SK-N-SH (cell line): ENCODE measurements around the gene C9orf50. TPM values are rescaled to one million over a fixed set of nuclear protein-coding genes. Genes with fewer than 3 reads are reported as not detected.

ENCODE experiments used
- CTCF ChIA-PET: fragments of 300-600, 350-600 bp; formaldehyde crosslinking; extraction: SDS; loops from one replicate; lab custom pipeline; 2021; lab: Yijun Ruan, JAX
- POLR2A ChIA-PET: fragments of 350-600 bp; sonication (Branson Sonifier 250); formaldehyde crosslinking; extraction: SDS; loops from one replicate; lab custom pipeline; 2020; ENCODE audit warnings: antibody characterized with exemption, inconsistent platforms; lab: Yijun Ruan, JAX
- DNase-seq: peaks from one replicate; pipeline ENCODE4 v3.0.0; 2012
- H2AFZ ChIP-seq: fragments of 200-600 bp; sonication (generic); 2 replicates; pipeline ENCODE4 v1.8.1; 2016; ENCODE audit warnings: antibody characterized with exemption, mild to moderate bottlenecking, low read depth
- H3F3A ChIP-seq: fragments of 200-600 bp; sonication (generic); replicated peaks from 2 replicates; pipeline ENCODE3; 2016; ENCODE audit warnings: antibody characterized with exemption, mild to moderate bottlenecking; ENCODE audit not compliant: insufficient read depth
- H3K27ac ChIP-seq, 2 experiments: fragments of 200-500 bp in 1 of 2; fragments of 200-600 bp in 1 of 2; sonication (Bioruptor generic) in 1 of 2; sonication (generic), shearing (Covaris generic) in 1 of 2; 2 replicates each; pipeline versions ENCODE4 v1.5.1 to v1.6.1; 2014 to 2016; ENCODE audit warnings: low read depth in 2 of 2, inconsistent platforms in 1 of 2, low read length in 1 of 2, mild to moderate bottlenecking in 1 of 2, mixed read lengths in 1 of 2
- H3K27me3 ChIP-seq: fragments of 200-600 bp; sonication (generic), shearing (Covaris generic); 2 replicates; pipeline ENCODE4 v1.6.1; 2016; ENCODE audit warnings: mixed run types; ENCODE audit not compliant: insufficient read depth
- H3K36me3 ChIP-seq, 2 experiments: fragments of 200-500 bp in 1 of 2; fragments of 200-600 bp in 1 of 2; sonication (Bioruptor generic) in 1 of 2; sonication (generic) in 1 of 2; replicated peaks in 1 of 2; 2 replicates each; pipeline versions ENCODE3 to v1.5.1; 2014 to 2016; ENCODE audit warnings: low read length in 1 of 2, mild to moderate bottlenecking in 1 of 2; ENCODE audit not compliant: insufficient read depth in 2 of 2, control insufficient read depth in 1 of 2
- H3K4me1 ChIP-seq, 2 experiments: fragments of 200-500 bp in 1 of 2; fragments of 200-600 bp in 1 of 2; sonication (Bioruptor generic) in 1 of 2; sonication (generic), shearing (Covaris generic) in 1 of 2; 2 replicates each; pipeline versions ENCODE4 v1.5.1 to v1.6.1; 2014 to 2016; ENCODE audit warnings: low read depth in 1 of 2, low read length in 1 of 2, mixed run types in 1 of 2; ENCODE audit not compliant: insufficient read depth in 2 of 2, control insufficient read depth in 1 of 2
- H3K4me2 ChIP-seq: fragments of 200-600 bp; sonication (generic), shearing (Covaris generic); 2 replicates; pipeline ENCODE4 v1.6.1; 2017; ENCODE audit warnings: mixed run types
- H3K4me3 ChIP-seq, 2 experiments: fragments of 200-500 bp in 1 of 2; fragments of 200-600 bp in 1 of 2; sonication (Bioruptor generic) in 1 of 2; sonication (generic), shearing (Covaris generic) in 1 of 2; 2 replicates each; pipeline versions ENCODE4 v1.5.1 to v1.8.1; 2014 to 2016; ENCODE audit warnings: low read depth in 2 of 2, inconsistent platforms in 1 of 2, low read length in 1 of 2, mild to moderate bottlenecking in 1 of 2, mixed read lengths in 1 of 2, moderate library complexity in 1 of 2
- H3K79me2 ChIP-seq: fragments of 200-600 bp; sonication (generic); 2 replicates; pipeline ENCODE4 v1.8.1; 2017; ENCODE audit warnings: mild to moderate bottlenecking; ENCODE audit not compliant: insufficient read depth
- H3K9ac ChIP-seq: fragments of 200-600 bp; sonication (generic); 2 replicates; pipeline ENCODE4 v1.6.1; 2017; ENCODE audit warnings: mixed run types
- H3K9me2 ChIP-seq: fragments of 200-600 bp; sonication (generic); 2 replicates; pipeline ENCODE4 v1.6.1; 2017; ENCODE audit warnings: mixed run types
- H3K9me3 ChIP-seq: fragments of 200-600 bp; sonication (generic); 2 replicates; pipeline ENCODE4 v1.6.1; 2017; ENCODE audit warnings: mixed run types, mild to moderate bottlenecking, moderate library complexity
- H4K20me1 ChIP-seq: fragments of 200-600 bp; sonication (generic); 2 replicates; pipeline ENCODE4 v1.6.1; 2017; ENCODE audit warnings: mild to moderate bottlenecking, mixed run types; ENCODE audit not compliant: insufficient read depth
- ELF1 ChIP-seq: IDR thresholded peaks from 2 replicates; pipeline ENCODE4 v1.4.0; 2012
- FOXM1 ChIP-seq: IDR thresholded peaks from 2 replicates; pipeline ENCODE4 v1.4.0; 2012; ENCODE audit warnings: low read depth, mild to moderate bottlenecking
- RAD21 ChIP-seq: IDR thresholded peaks from 2 replicates; pipeline ENCODE4 v1.6.1; 2012; ENCODE audit warnings: mild to moderate bottlenecking, low read length
- RFX5 ChIP-seq: IDR thresholded peaks from 2 replicates; pipeline ENCODE4 v1.6.1; 2012; ENCODE audit warnings: mild to moderate bottlenecking, improper control_type of control experiment, low read length
- WGBS: methylation state at CpG from one replicate; pipeline ENCODE4 v1.1.6; 2017; ENCODE audit warnings: low lambda C conversion rate; 5-methylcytosine and 5-hydroxymethylcytosine counted together
- polyA plus RNA-seq, 3 experiments: library from polyadenylated mRNA; depleted of rRNA; stranded (reverse); fragments of >200 nt; gene quantifications; 2 replicates each; pipeline ENCODE4 v1.2.3, GENCODE V29; 2012
- TF ChIP-seq, protein P1 (sequence below): IDR thresholded peaks from 2 replicates; pipeline ENCODE4 v1.6.1; 2012; ENCODE audit warnings: mild to moderate bottlenecking, low read depth, low read length, moderate library complexity

Gene C9orf50
- polyA plus RNA-seq, 1 of the 3 experiments (the other 2 are of a cell fraction) = 0.30 TPM

DNA sequence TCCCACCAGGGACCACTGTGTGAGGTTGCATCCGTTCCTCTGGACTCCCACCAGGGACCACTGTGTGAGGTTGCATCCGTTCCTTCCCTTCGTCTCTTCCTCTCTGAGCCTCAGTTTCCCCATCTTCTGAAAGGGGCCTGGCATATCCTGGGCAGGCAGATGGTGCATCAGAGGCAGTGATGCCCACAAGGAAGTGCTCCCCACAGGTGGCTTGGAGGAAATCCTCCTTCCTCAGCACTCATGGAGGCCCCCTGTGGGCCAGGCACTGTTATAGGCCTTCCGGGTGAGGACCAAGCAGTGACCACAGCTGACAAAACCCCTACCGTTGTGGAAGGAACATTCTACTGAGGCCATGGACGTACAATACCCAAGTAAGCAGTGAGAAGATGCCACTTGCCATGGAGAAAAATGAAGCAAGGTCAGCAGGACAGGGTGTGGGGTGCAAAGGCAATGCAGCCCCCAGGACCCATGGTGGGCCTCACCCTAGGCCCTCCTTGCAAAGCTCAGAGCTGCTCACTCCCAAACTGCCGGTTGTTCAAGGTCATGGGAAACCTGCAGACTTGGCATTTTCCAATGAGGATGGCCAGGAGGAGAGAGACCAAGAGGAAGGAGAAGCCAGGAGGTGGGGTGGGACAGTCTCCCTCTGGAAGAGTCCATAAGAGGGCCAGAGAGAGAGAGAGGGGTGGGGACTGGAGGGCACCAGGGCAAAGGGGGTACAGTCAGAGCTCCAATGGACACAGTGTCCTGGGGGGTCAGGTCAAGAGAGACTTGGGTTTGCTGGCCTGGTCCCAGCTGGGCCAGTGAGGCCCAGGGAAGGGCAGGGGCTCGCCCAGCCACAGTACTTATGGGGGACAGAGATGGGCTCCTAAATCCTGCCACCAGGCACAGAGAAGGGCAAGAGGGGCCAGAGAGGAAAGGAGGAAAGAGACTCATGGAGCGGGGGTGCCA lies 51.1 kb downstream of the C9orf50 start (continued):
- no peak for TF ChIP-seq FOXM1
- TF ChIP-seq RAD21 = peak; percentile 58
- TF ChIP-seq, protein P1, sequence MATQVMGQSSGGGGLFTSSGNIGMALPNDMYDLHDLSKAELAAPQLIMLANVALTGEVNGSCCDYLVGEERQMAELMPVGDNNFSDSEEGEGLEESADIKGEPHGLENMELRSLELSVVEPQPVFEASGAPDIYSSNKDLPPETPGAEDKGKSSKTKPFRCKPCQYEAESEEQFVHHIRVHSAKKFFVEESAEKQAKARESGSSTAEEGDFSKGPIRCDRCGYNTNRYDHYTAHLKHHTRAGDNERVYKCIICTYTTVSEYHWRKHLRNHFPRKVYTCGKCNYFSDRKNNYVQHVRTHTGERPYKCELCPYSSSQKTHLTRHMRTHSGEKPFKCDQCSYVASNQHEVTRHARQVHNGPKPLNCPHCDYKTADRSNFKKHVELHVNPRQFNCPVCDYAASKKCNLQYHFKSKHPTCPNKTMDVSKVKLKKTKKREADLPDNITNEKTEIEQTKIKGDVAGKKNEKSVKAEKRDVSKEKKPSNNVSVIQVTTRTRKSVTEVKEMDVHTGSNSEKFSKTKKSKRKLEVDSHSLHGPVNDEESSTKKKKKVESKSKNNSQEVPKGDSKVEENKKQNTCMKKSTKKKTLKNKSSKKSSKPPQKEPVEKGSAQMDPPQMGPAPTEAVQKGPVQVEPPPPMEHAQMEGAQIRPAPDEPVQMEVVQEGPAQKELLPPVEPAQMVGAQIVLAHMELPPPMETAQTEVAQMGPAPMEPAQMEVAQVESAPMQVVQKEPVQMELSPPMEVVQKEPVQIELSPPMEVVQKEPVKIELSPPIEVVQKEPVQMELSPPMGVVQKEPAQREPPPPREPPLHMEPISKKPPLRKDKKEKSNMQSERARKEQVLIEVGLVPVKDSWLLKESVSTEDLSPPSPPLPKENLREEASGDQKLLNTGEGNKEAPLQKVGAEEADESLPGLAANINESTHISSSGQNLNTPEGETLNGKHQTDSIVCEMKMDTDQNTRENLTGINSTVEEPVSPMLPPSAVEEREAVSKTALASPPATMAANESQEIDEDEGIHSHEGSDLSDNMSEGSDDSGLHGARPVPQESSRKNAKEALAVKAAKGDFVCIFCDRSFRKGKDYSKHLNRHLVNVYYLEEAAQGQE = no peak

DNA sequence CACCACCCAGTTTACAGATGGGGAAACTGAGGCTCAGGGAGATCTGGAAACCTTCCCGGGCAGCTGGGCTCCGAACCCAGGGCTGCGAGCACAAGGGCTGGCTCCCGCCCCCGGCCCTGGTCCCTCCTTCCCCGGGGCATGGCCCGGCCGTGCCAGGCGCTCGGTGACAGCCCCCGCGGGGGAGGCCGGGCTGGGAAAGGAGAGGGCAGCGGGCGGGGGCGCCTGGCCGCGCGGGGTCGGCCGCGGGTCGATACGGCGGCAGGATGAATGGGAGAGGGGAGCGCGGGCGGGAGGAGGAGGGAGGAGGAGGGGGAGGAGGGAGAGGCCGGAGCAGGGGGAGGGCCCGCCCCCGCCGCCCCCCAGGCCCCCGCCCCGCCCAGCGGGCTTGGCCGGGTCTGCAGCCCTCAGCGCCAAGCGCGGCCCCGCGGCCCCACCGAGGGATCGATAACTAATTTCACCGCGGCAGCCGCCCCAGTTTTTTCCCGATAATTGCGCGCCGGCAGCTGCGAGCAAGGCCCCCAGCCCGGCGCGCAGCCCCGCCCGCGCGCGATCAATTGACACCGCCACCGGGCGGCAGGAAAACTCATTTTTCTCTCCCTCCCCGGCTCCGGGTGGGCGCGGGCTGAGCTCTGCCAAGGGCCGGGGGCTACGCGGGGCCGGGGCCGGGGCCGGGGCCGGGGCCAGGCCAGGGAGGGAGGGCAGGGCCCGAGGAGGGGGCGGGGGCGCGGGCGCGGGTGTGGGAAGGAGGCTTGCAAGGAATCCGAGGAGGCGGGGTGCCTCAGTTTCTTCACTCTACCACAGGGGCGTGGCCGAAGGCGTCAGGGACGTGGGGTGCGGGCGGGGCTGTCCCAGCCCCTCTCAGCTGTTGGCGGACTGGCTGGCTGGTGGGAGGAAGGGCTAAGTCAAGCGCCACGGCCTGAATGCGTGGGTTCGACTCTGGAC lies 52.1 kb downstream of the C9orf50 start:
- no peaks in the 10 kb centered on the region for H3K79me2 ChIP-seq
- H3F3A ChIP-seq = peaks cover 5% of the 10 kb centered on the region
- ChIA-PET CTCF (interaction anchor here (0.8 to 3.5 kb wide), 9 partner anchors 12 to 425 kb away, joined by 3 to 22 read pairs (median 3); no protein-coding TSS in a partner anchor), POLR2A (interaction anchor here (0.6 to 2.1 kb wide), 4 partner anchors 10 to 391 kb away, joined by 3 to 8 read pairs (median 3); partner anchors contain the start of gene IER5L)
- H3K36me3 ChIP-seq = no peaks in the 10 kb centered on the region
- peak overlapping the region; percentile 82 for H3K4me2 ChIP-seq
- H3K4me1 ChIP-seq = peaks cover 14 to 27% of the 10 kb centered on the region in 2 experiments; a peak in 3 of 4 replicates
- TF ChIP-seq ELF1 = no peak
- H3K27me3 ChIP-seq = no peaks in the 10 kb centered on the region
- no peaks in the 10 kb centered on the region for H4K20me1 ChIP-seq
- H3K4me3 ChIP-seq = peak overlapping the region; percentile 49 to 55
- H3K9me3 ChIP-seq = no peaks in the 10 kb centered on the region
- no peak overlapping the region; a peak in 1 of 4 replicates for H3K27ac ChIP-seq
- peak overlapping the region; percentile 46 for H3K9ac ChIP-seq
- peak overlapping the region; percentile 63; the same call in 1 of the 2 replicates for H2AFZ ChIP-seq
- no peaks in the 10 kb centered on the region for H3K9me2 ChIP-seq
- DNase-seq = peak; percentile 90
- 16% methylated on average over 18 of the region's 92 CpGs for WGBS

DNA sequence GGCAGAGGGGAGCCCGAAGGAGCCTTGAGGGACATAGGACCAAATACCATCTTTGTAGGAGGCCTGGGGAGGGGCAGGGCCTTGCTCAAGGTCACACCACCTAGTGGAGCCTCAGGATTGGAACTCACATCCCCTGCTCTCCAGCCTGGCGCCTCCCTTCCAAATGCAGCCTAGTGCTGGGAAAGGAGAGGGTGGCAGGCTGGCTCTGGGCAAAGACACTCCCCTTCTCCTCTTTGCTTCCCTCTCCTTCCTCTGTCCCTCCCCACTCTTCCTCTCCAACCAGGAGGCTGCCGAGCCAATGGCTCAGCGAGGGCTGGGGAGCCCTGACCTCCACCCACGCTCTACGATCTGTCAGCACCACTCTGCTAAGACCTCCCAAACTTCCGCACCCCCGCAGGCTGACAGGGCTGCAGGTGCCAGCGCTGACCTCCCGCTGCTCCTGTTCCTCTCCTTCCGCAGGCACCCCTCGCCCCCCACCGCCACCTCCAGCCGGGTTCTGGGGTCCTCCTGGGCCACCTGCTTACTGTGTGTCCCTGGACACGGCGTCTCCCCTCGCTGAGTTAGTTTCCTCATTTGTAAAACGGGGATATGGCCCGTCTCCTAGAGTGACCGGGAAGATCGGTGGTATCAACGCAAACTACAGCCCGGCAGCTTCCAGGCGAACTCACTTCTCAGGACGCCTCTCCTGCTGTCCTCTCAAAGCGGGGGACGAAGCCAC lies 52.9 kb downstream of the C9orf50 start:
- Histone ChIP-seq H2AFZ (peak overlapping the region; percentile 63; the same call in 1 of the 2 replicates), H3F3A (peaks cover 5% of the 10 kb centered on the region), H3K9me3 (no peaks in the 10 kb centered on the region), H3K4me2 (peak overlapping the region; percentile 82), H3K36me3 (no peaks in the 10 kb centered on the region), H3K9me2 (no peaks in the 10 kb centered on the region), H3K4me1 (peaks cover 14 to 27% of the 10 kb centered on the region in 2 experiments; a peak in 3 of 4 replicates), H3K27me3 (no peaks in the 10 kb centered on the region), H3K4me3 (peak overlapping the region; percentile 49 to 55), H3K9ac (peak overlapping the region; percentile 46), H3K79me2 (no peaks in the 10 kb centered on the region), H3K27ac (no peak overlapping the region), H4K20me1 (no peaks in the 10 kb centered on the region)
- CTCF ChIA-PET = interaction anchor here (0.9 to 1.9 kb wide), 4 partner anchors 13 to 424 kb away, joined by 3 to 5 read pairs (median 4); no protein-coding TSS in a partner anchor
- 46% methylated on average over 24 of the region's 27 CpGs for WGBS
- no peak for DNase-seq
- no peak for TF ChIP-seq RFX5
- POLR2A ChIA-PET = interaction anchor here (1.4 kb wide), 1 partner anchor 18 kb away, joined by 3 read pairs; no protein-coding TSS in a partner anchor
